Mammary epithelial cell (primary cell): ENCODE results near the gene STK17A.

Experiments
- CTCF ChIP-seq, 2 donors: IDR thresholded peaks in 1 of 2; conservative IDR thresholded peaks in 1 of 2; 2 replicates each; pipeline ENCODE4 v1.5.1; 2011 to 2012; ENCODE audit warnings: inconsistent platforms in 2 of 2, low read length in 2 of 2, mild to moderate bottlenecking in 2 of 2, control low read depth in 1 of 2, low read depth in 1 of 2; ENCODE audit not compliant: insufficient read depth in 1 of 2; ENCODE audit errors: extremely low read depth in 1 of 2
- EZH2 ChIP-seq: IDR thresholded peaks from 2 replicates; pipeline ENCODE4 v1.6.1; 2012; ENCODE audit warnings: low read length, inconsistent platforms, borderline replicate concordance

- TF ChIP-seq EZH2 (no peak), CTCF (conservative IDR thresholded peaks at IDR 0.05 in 1 of 2, IDR thresholded peaks at IDR 0.05 in 1 of 2; ENCODE audit: extremely low read depth in 1 of 2, insufficient read depth in 1 of 2, low read depth in 1 of 2, low read length in 2 of 2) (no peak)
These were observed 8.1 kb downstream of the STK17A start for GRCh38 chr7:43590862-43591557.
